GM21529 (cell line): ENCODE measurements around the gene SLC1A7.

Experiments used
- ATAC-seq: cut with Tn5 transposase; IDR thresholded peaks from one replicate; pipeline ENCODE4 v1.9.1; 2021; ENCODE audit not compliant: unreplicated experiment

The SLC1A7 gene

GRCh38 chr1:53117836-53118235 is 24.6 kb downstream of the SLC1A7 start:
- no peak for ATAC-seq

GRCh38 chr1:53116933-53117600 is 25.4 kb downstream of the SLC1A7 start:
- ATAC-seq: no peak

GRCh38 chr1:53116307-53116810 is 26.1 kb downstream of the SLC1A7 start:
- ATAC-seq: no peak

GRCh38 chr1:53115403-53116306 is 26.8 kb downstream of the SLC1A7 start:
- ATAC-seq: no peak

GRCh38 chr1:53114581-53115400 is 27.6 kb downstream of the SLC1A7 start:
- no peak for ATAC-seq

- no peak for ATAC-seq
These were observed 28.3 kb downstream of the SLC1A7 start for GRCh38 chr1:53114090-53114489.

GRCh38 chr1:53112861-53113260 is 29.6 kb downstream of the SLC1A7 start:
- ATAC-seq: no peak

- ATAC-seq: no peak
These were observed 30.1 kb downstream of the SLC1A7 start for GRCh38 chr1:53112271-53112774.

GRCh38 chr1:53111693-53112092 is 30.7 kb downstream of the SLC1A7 start:
- no peak for ATAC-seq

- no peak for ATAC-seq
These were observed 31.3 kb downstream of the SLC1A7 start for GRCh38 chr1:53111073-53111556.

GRCh38 chr1:53110370-53111072 is 31.9 kb downstream of the SLC1A7 start:
- no peak for ATAC-seq

GRCh38 chr1:53108646-53109580 is 33.5 kb downstream of the SLC1A7 start:
- ATAC-seq: no peak

- ATAC-seq: no peak
These were observed 34.7 kb downstream of the SLC1A7 start for GRCh38 chr1:53107570-53108322.

- ATAC-seq: no peak
These were observed 35.3 kb downstream of the SLC1A7 start for GRCh38 chr1:53107090-53107489.

GRCh38 chr1:53104289-53104913 is 38.0 kb downstream of the SLC1A7 start:
- ATAC-seq: no peak

GRCh38 chr1:53094533-53094919 is 47.9 kb downstream of the SLC1A7 start:
- ATAC-seq: no peak

- no peak for ATAC-seq
These were observed 48.5 kb downstream of the SLC1A7 start for GRCh38 chr1:53093778-53094532.
